NCI-H524 treated with DMSO at 0.1 percent for 48 hours (cell line): ENCODE results near the gene PI4KA.
"Not testable (repeated sequence)": the region's sequence is repeated elsewhere in the genome, so short reads cannot be mapped to it uniquely, and the experiment has no call there.

Experiments used
- DNase-seq: peaks from one replicate; lab custom pipeline; 2025; lab: John Stamatoyannopoulos, UW

The PI4KA gene

GRCh38 chr22:20776624-20777405, 81.8 kb downstream of the PI4KA start:
- no peak for DNase-seq

- no peak for DNase-seq
Observed at GRCh38 chr22:20775342-20775895, 83.2 kb downstream of the PI4KA start.

DNA sequence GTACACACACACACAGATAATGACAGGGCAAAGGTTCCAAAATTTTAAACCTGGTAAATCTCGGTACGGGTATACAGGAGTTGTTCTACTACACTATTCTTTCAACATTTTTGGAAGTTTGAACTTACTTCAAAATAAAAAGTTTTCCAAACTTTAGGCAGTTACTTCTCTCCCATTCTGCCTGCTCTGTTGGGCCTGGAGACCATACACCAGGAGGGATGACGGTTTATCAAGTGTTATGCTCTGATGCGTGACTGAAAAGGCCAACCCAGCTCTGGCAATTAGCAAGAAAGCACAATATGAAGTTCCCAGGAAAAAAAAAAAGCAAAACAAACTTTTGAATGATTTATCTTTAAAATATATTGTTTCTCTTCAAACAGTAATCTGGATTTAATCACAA, 83.7 kb downstream of the PI4KA start:
- no peak for DNase-seq

DNA sequence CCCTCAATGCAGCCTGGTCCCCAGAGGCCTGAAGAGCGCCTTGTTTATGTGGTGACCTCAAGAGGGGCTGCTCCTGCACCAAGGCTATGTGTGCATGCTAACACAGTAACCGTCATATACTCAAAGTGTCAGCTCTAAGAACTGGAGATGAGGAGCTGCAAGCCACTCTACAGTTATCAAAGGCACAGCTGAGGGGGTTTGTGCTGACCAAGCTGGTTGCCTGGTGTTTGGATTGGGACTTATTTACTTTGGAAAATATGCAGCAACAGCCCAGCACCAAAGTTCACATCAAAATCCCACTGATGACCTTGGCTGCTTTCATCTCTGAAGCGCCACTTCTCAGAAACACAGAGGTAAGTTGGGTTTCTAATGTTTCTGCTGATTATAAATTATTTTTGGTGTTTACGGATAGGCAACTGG, 84.8 kb downstream of the PI4KA start, which contains the start of gene SERPIND1:
TSS of gene SERPIND1 (plus strand) at position 321 of the 420 bp plus-strand sequence. CDS start 5,200 bp downstream, outside the sequence.
- no peak for DNase-seq

- DNase-seq = no peak
Observed at GRCh38 chr22:20771918-20772625, 86.5 kb downstream of the PI4KA start.

GRCh38 chr22:20769496-20769826, 89.2 kb downstream of the PI4KA start:
- not testable (repeated sequence) for DNase-seq

DNA sequence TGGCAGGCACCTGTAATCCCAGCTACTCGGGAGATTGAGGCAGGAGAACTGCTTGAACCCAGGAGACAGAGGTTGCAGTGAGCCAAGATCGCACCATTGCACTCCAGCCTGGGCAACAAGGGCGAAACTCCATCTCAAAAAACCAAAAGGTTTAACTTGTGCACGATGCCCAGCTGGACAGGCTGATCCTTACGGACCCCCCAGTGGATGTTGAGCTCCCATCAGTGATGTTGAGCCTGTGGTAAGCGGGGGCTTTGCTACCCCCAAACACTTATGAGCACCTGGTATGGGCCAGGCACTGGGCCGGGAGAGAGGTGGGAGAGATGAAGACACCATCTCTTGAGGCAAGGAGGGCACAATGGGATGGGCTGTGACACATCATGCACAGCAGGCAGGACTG, 92.1 kb downstream of the PI4KA start:
- DNase-seq = no peak

GRCh38 chr22:20765938-20766337, 92.7 kb downstream of the PI4KA start:
- no peak for DNase-seq

- no peak for DNase-seq
Observed at GRCh38 chr22:20764729-20765128, 93.9 kb downstream of the PI4KA start.

DNA sequence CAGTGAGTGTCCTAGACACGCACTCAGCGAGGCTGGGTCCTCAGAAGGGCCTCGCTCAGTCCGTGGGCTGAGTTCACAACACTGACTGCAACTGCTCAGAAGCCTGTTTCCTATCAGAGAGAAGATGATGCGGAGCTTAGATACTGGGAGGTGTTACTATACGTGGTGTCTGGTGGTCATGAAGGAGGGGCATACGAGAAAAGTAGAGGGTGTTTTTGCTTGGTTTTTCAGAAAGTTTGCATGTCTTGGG, 94.2 kb downstream of the PI4KA start:
- DNase-seq = no peak

GRCh38 chr22:20763630-20764470, 94.8 kb downstream of the PI4KA start:
- no peak for DNase-seq

DNA sequence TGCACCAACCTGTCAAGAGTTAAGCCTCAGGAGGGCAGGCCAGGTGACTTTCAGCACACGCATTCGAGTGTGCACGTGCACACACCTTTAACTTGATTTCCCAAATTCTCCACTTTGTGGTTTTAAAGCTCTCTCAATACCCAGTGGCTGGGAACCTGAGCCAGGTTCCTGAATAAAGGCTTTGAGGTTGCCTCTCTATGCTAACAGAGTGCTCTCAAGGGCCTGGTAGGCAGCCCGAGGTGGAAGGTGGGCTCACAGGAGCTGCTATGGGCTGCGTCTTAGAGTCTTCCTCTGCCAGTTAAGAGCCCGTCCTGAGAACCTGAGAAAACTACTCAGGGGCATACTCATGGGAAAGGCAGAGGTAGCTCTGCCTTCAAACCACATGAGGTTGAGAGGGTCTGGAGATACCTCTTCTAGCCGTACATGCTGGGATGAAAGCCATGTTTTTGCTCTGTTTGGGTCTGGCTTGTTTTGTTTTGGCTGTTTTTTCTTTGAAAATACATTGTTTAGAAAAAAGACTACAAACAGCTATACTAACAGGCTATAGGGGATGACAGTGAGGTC, 96.3 kb downstream of the PI4KA start:
- DNase-seq = no peak

- no peak for DNase-seq
Observed at GRCh38 chr22:20761536-20761935, 97.1 kb downstream of the PI4KA start.

DNA sequence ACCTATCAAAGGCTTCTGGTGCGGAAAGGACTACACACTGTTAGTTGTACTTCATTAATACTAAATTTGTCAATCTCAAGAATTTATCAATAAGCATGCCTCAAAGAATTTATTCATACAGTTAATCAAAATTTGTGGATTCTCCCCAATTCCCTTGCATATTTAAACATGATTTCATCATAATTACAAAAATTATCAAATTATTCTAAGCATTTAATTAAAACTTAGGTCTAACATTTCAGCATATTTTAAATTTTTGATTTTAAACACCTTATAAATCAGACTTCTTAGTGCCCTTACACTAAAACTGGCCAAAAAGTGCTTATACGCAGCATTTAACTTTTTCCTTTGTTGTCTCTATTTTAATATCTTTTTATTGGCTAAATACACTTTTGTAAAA, 98.5 kb downstream of the PI4KA start:
- DNase-seq = no peak

GRCh38 chr22:20758688-20759087, 99.9 kb downstream of the PI4KA start:
- DNase-seq = no peak

DNA sequence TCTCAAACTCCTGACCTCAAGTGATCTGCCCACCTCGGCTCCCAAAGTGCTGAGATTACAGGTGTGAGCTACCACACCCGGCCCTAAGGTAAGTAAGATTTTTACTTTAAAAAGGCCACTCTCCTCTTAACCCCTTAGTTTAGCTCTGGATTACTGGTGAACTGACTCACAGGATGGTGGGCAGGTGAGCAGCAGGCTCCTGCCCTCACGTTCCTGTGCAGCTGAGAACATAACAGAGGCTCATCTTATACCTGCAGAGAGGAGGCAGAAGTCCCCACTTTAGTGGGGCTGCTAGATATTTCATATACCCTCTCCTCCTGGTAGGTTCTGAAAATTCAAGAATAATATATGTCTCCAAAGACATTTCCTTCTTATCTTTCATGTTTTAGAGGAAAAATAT, 101.8 kb downstream of the PI4KA start:
- DNase-seq = no peak

- no peak for DNase-seq
Observed at GRCh38 chr22:20752873-20753272, 105.7 kb downstream of the PI4KA start.

- no peak for DNase-seq
Observed at GRCh38 chr22:20752104-20752741, 106.4 kb downstream of the PI4KA start.

DNA sequence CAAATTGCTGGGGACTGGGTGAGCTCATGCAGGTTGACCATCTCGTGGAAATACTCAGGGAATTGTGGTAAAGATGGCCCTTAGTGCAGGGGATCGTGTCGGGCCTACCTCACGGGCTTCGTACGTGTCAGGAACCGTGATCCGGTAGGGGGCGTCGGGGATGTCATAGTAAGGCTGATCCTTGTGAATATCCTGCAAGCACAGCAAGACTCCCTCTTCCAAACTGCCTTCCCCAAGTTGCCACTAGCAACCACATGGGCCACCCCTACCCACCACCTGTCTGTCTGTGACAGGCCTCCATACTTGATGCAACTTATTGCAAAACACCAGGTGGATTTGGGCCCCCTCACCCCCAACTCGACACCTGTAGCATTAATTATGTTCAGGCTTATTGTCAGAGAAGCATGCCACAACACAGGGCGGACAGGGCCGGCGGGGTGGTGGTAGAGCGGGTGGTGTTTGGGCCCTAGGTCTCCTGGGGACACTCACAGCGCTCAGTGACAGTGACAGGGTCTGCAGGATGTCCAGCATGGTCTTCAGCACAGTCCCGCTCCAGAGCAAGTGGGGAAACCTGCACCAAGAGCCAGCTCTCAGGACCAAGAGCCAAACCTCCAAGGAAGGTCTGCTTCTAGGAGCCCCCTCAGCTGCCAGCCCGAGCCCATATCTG, 107.3 kb downstream of the PI4KA start:
- DNase-seq = no peak

DNA sequence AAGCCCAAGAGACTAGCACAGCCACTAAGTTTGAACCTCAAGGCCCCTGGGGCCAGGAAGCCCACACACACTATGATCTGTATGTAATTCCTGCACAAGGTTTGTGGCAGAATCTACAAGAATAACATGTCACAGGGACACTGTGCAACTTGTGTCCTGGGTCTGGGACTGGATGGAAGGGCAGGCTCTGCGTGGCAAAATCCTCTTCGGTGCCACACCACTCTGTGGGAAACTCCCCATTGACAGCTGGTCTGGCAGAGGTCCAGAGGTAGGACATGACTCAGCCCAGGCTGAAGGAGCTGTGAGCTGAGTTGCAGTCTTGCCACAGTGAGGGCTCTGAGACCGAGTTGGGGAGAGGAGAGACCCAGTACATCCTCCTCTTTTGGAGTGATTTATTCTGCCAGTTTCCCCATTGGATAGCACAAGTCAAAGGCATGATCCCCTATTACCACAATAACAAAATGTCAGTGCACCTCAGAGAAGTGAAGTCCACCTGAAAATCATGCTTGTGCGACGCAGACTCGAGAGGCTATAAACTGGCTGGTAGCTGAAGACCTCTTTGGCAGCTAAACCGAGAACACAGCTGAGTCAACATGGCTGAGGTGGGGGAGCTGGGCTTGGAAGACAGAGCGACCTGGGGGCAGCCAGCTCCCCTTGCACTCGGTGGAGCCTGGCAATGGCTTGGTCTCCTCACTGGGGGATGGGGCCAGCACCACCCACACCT, 108.0 kb downstream of the PI4KA start:
- no peak for DNase-seq

GRCh38 chr22:20749453-20749852, 109.2 kb downstream of the PI4KA start:
- DNase-seq = no peak
